Measurements from ENCODE around the gene ANKH. TPM values are rescaled to one million over a fixed set of nuclear protein-coding genes. Genes with fewer than 3 reads are reported as not detected.

ANKH gene
- total RNA-seq, 1 donor from 2014 or later, result 30.9 TPM

- no peak overlapping the region for H3K4me3 ChIP-seq
- TF ChIP-seq CTCF (IDR thresholded peaks at IDR 0.05) (no peak), POLR2A (IDR thresholded peaks at IDR 0.05) (no peak), POLR2AphosphoS5 (IDR thresholded peaks at IDR 0.05; ENCODE audit: insufficient read depth in 1 of 2, low read depth in 1 of 2) (no peak)
- H3K36me3 ChIP-seq, result no peaks in the 10 kb centered on the region
- no peak for DNase-seq (ENCODE audit: extremely low spot score in 2 of 2)
- no peak overlapping the region for H3K27ac ChIP-seq
- H3K9me3 ChIP-seq, result no peaks in the 10 kb centered on the region
- no peaks in the 10 kb centered on the region for H3K27me3 ChIP-seq
- intact Hi-C loops (cut with DNase I), result no loop called here
- peaks cover 9% of the 10 kb centered on the region for H3K4me1 ChIP-seq
Observed at GRCh38 chr5:14848385-14848784, 23.2 kb downstream of the ANKH start.

GRCh38 chr5:14847471-14847870 lies 24.1 kb downstream of the ANKH start:
- Histone ChIP-seq H3K4me3 (no peak overlapping the region), H3K27me3 (no peaks in the 10 kb centered on the region), H3K27ac (no peak overlapping the region), H3K36me3 (no peaks in the 10 kb centered on the region), H3K4me1 (peaks cover 9% of the 10 kb centered on the region), H3K9me3 (no peaks in the 10 kb centered on the region)
- intact Hi-C loops (cut with DNase I), result no loop called here
- no peak for TF ChIP-seq POLR2AphosphoS5 (IDR thresholded peaks at IDR 0.05; ENCODE audit: insufficient read depth in 1 of 2, low read depth in 1 of 2)
- TF ChIP-seq POLR2A (IDR thresholded peaks at IDR 0.05), result no peak
- TF ChIP-seq CTCF (IDR thresholded peaks at IDR 0.05), result no peak
- DNase-seq (ENCODE audit: extremely low spot score in 2 of 2), result no peak

GRCh38 chr5:14842117-14842516 lies 29.5 kb downstream of the ANKH start:
- DNase-seq (ENCODE audit: extremely low spot score in 2 of 2), result no peak
- intact Hi-C loops (cut with DNase I), result no loop called here
- Histone ChIP-seq H3K27ac (no peak overlapping the region), H3K36me3 (no peaks in the 10 kb centered on the region), H3K4me3 (no peak overlapping the region), H3K4me1 (no peaks in the 10 kb centered on the region), H3K27me3 (no peaks in the 10 kb centered on the region), H3K9me3 (no peaks in the 10 kb centered on the region)
- no peak for TF ChIP-seq CTCF (IDR thresholded peaks at IDR 0.05)
- TF ChIP-seq POLR2A (IDR thresholded peaks at IDR 0.05), result no peak
- no peak for TF ChIP-seq POLR2AphosphoS5 (IDR thresholded peaks at IDR 0.05; ENCODE audit: insufficient read depth in 1 of 2, low read depth in 1 of 2)

- H3K9me3 ChIP-seq, result no peaks in the 10 kb centered on the region
- DNase-seq (ENCODE audit: extremely low spot score in 2 of 2), result no peak
- intact Hi-C loops (cut with DNase I), result no loop called here
Observed at GRCh38 chr5:14840624-14841023, 31.0 kb downstream of the ANKH start.

More at GRCh38 chr5:14840624-14841023, 31.0 kb downstream of the ANKH start:
- H3K27ac ChIP-seq, result no peak overlapping the region
- TF ChIP-seq POLR2AphosphoS5 (IDR thresholded peaks at IDR 0.05; ENCODE audit: insufficient read depth in 1 of 2, low read depth in 1 of 2) (no peak), CTCF (IDR thresholded peaks at IDR 0.05) (no peak), POLR2A (IDR thresholded peaks at IDR 0.05) (no peak)
- no peaks in the 10 kb centered on the region for H3K36me3 ChIP-seq
- no peaks in the 10 kb centered on the region for H3K4me1 ChIP-seq
- H3K27me3 ChIP-seq, result no peaks in the 10 kb centered on the region
- H3K4me3 ChIP-seq, result no peak overlapping the region
